Stimulated activated naive CD4-positive, alpha-beta T cell treated with Interleukin-2 at 50 U/mL for 16 hours (primary cell): ENCODE results near the gene C1QTNF1.

Experiments
- DNase-seq: peaks from one replicate; lab custom pipeline; 2025; lab: John Stamatoyannopoulos, UW

Gene C1QTNF1

DNA sequence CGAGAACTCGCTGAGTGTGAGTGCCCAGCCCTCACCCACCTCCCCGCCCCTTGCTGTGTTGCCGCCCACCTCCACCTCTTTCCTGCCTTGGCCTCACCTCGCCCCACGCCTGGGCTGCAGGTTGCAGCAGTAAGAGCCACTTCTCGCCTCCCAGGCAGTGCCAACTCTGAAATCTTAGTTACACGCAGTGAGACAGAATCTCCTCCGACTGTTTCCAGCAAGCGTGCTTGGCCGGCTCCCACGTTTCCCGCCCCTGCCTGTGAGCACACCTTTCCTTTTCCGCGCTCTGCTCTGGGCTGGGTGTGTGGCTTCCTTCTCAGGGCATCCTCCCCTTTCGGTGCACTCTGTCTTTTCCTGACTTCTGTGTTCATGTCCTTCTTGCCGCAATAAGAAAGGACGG lies 56.4 kb downstream of the C1QTNF1 start:
- DNase-seq, result no peak

- no peak for DNase-seq
Measured at GRCh38 chr17:79080761-79081290, 56.9 kb downstream of the C1QTNF1 start.

DNA sequence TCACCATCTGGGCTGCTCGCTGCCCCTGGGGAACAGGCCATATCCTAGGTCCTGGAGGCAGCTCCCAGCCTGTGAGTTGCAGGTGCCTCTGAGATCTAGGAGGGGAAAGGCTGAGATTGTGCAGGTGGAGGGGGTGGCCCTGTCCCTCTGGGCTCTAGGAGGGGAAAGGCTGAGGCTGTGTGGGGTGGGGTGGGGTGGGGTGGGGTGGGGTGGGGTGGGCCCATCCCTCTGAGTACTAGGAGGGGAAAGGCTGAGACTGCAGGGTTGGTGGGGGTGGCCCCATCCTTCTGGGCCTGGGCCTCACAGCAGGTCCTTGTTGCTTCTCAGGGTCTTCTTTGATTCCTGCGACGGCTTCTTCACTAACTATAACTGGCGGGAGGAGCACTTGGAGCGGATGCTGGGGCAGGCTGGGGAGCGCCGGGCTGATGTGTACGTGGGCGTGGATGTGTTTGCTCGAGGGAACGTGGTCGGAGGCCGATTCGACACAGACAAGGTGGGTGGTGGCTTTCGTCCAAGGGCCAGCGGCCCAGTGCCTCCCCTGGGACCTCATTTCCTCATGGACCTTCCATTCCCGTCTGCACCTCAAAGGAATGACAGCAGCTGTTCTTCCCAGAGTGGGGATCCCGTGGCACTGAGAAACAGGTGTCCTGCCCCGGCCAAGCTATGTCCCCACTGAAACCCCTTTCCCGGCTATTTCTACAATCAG lies 57.8 kb downstream of the C1QTNF1 start:
- DNase-seq, result no peak

DNA sequence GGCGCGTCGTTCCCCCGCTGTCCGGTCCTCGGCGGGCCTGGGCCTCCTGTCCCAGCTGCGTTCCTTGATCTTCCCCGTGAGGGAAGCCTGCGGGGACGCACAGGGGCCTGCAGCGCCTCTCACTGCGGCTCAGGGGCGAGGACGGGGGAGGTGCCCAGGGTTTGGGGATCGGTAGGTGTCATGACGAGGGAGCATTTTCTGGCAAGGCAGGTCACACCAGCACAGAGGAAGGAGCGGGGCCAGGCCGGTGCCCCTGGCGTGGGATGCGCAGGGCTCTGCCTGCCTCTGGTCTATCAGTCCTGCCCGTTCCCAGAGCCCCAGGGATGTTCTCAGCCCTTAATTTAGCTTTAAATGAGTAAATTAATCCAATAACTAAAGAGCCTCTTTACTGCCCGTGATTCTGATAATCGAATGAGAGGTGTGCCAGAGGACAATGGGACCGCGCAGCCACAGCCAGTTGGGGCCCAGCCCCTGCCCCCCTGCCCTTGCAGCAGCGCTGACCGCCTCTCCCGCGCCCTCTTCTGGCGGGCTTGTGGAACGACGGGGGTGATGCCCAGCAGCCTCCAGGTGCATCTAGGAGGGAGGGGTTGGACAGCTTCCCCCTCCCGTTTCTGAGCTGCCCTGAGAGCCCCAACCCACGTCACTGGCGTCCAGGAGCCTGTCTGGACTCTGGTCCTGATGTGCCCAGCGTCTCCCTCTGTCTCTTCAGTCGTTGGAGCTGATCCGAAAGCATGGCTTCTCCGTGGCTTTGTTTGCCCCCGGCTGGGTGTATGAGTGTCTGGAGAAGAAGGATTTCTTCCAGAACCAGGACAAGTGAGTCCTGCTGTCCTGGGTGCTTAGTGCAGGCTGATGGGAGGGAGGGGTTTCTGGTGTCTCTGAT lies 58.6 kb downstream of the C1QTNF1 start:
- peak; percentile 26 for DNase-seq

DNA sequence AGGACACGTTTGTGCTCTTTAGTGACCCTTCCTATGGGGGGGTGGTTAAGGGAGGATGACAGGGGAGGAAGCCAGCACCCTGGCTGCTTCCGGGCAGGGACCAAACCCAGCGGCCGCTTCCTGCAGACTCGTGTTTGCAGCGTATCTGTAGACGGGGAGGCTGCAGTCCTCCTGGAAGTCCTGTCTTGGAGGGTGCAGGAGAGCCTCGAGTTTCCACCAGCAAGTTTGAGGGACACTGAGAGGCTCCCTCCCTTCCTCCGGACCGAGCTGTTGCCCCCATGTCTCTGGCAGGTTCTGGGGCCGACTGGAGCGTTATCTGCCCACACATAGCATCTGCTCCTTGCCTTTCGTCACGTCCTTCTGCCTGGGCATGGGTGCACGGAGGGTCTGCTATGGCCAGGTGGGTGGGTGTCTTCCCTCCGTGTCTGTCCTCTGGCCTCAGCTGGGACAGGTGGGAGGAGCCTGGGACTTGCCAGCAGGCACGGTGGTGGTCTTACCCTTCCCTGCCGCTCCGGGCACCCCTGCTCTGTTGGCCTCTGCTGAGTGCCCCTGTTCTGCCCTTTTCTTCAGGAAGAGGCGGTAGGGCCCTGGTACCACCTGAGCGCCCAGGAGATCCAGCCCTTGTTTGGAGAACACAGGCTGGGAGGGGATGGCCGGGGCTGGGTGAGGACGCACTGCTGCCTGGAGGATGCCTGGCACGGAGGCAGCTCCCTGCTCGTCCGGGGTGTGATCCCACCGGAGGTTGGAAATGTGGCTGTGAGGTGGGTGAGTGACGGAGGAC lies 59.4 kb downstream of the C1QTNF1 start:
- no peak for DNase-seq

DNA sequence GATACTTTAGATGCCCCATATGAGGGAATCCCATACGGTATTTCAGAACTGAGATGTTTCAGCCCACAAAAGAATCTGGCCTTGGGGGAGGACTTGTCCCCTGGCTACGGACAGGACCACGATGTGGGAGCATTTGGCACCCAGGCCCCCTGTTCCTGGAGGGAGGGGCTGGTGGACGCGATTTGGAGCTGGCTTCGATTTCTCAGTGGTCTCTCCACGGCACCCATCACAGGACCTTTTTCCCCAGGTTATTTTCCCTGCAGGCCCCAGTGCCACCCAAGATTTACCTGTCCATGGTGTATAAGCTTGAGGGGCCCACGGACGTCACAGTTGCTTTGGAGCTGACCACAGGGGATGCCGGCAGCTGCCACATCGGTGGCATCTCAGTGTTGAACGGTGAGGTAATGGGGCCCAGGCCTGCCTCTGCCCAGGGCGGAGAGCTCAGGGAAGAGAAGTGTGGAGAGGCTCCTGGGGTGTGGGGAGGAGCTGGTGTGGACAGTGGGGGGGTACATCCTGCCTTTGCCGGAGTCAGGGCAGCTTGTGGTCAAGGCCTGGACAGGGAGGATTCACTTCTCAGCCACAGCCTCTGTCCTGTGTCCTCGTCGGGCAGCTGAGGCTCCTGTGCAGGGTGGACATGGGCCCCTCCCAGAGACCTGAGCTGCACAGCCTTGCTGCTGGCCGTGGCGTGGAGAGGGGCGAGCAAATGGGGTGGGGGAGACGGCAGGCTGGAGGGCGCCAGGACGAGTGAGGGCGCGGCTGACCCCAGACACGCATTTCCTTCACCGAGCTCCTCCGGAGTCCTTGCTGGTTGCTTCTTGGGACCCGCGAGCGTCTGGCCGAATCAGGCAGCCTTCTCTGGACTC lies 60.6 kb downstream of the C1QTNF1 start:
- no peak for DNase-seq

- no peak for DNase-seq
Measured at GRCh38 chr17:79085154-79085920, 61.4 kb downstream of the C1QTNF1 start.

- no peak for DNase-seq
Measured at GRCh38 chr17:79085921-79086551, 62.1 kb downstream of the C1QTNF1 start.

GRCh38 chr17:79086609-79087427 lies 62.8 kb downstream of the C1QTNF1 start:
- DNase-seq, result no peak

- peak; percentile 53 for DNase-seq
Measured at GRCh38 chr17:79087428-79088143, 63.6 kb downstream of the C1QTNF1 start.

- DNase-seq, result no peak
Measured at GRCh38 chr17:79088247-79088996, 64.5 kb downstream of the C1QTNF1 start.

- no peak for DNase-seq
Measured at GRCh38 chr17:79088997-79089328, 65.0 kb downstream of the C1QTNF1 start.

DNA sequence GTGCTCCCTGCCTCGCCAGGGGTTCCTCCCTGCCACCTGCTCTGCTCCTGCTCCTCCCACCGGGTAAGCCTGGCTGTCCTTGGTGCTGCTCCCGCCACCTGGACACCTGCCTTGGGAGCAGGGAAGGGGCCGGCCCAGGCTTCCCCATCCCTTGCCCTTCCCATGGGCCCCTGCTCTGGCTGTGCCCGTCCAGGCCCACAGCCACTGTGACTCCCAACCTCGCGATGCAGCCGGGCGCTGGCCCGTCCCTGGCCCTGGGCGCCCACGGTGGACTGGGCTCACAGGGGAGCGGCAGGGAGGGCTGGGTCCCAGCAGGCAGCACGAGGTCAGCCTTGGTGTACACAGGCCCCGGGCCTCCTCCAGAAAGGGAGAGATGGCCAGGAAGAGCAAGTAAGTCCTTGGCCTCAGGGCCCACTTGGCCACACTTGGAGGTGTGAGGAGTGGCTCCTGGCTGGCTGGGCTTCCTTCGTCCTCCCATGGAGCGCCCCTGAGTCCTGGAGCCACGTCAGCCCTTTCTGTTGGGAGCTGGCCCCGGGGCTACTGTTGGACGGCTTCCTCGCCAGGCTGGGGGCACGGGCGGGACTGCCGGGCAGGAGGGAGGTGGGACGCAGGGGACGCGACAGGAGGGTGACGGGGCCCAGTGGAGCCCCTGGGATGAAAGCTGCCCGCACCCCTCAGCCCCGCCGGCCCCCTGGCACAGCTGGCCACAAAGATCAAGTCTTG lies 65.9 kb downstream of the C1QTNF1 start:
- DNase-seq, result no peak

DNA sequence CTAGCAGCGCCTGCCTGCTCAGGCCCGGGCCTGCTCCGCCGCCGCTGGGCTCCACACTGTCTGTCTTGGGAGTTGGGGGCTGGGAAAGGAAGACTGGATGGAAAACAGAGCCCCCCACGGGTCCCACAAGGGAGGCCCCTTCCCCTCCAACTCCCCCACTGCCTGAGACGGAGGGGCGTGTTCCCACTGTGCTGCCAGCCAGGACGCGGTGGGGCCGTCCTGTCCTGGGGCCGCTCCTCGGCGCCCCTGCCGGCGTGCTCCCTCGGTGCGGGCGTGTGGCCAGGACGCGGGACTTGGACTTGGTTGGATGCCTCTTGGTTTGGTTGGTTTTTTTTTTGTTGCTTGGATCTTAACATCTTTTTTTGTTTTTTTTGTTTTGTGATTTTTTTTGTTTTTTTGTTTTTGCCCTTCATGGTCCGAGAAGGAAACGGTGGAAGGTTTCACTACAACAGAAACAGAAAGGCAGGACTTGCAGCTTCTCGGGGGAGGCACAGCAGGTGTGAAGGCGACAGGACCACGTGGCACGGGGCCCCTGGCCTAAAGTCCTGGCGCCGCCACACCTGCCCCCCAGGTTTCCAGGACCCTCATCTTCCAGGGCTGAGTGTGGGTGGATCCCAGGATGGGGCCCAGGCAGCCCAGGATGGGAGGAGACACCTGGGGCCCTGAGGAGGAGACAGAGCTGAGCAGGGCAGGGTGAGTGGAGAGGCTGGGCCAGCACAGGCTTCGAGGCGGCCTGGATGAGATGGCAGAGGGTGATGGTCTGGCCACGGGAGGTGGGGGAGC lies 66.7 kb downstream of the C1QTNF1 start:
- DNase-seq, result no peak

GRCh38 chr17:79091226-79091670 lies 67.3 kb downstream of the C1QTNF1 start:
- no peak for DNase-seq

DNA sequence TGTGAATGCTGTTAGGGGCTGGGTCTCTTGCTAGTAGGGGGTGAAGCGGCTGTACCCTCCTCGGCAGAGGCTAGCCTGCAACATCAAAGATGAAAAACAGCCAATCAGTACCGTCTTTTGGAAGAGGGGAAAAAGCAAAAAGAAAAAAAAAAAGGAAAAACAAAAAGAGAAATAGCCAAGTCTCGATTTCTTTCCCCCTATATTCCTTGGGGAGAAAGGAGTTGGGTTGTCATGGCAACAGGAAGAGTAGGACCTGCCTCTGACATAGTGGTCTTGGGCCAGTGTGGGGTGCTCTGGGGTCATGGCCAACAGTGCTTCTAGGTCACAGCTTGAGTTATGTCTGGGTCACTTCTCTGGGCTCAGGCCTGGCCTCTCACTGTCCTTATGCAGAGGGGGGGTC lies 68.6 kb downstream of the C1QTNF1 start:
- no peak for DNase-seq
